K562 (cell line): ENCODE data around the gene CMIP. TPM values are rescaled to one million over a fixed set of nuclear protein-coding genes. Genes with fewer than 3 reads are reported as not detected.
A peak's percentile ranks its signal among the peaks of the same experiment; 100 is the strongest.

Experiments
- ATAC-seq: fragments of 200-7000 bp; cut with Tn5 transposase; 3 replicates; pipeline ENCODE4 v1.9.1; 2020; ENCODE audit warnings: moderate library complexity
- BruUV-seq: library from RNA; stranded (reverse); fragments of 400-500 nt; replicated peaks from 2 replicates; lab custom pipeline; 2021; lab: Mats Ljungman, UMichigan
- CTCF ChIA-PET: fragments of 300-600 bp; formaldehyde crosslinking; extraction: SDS; loops from one replicate; lab custom pipeline; 2021; ENCODE audit warnings: low intra/inter-chr PET ratio; lab: Yijun Ruan, JAX
- POLR2A ChIA-PET: fragments of 300-600, 350-650 bp; sonication (Branson Sonifier 250); formaldehyde crosslinking; extraction: SDS; loops from one replicate; lab custom pipeline; 2021; ENCODE audit warnings: antibody characterized with exemption, inconsistent platforms; lab: Yijun Ruan, JAX
- DNase-seq, 4 experiments: peaks; one replicate each; pipeline versions ENCODE4 v3.0.0 to v3.0.0-alpha.2; 2011 to 2018; ENCODE audit warnings: low spot score in 3 of 4, mixed read lengths in 3 of 4; ENCODE audit errors: extremely low read depth in 1 of 4
- FAIRE-seq: peaks from 2 replicates; lab custom pipeline; 2011; peaks lifted over from hg19 to GRCh38; lab: Jason Lieb, UNC
- H2AFZ ChIP-seq: 2 replicates; pipeline ENCODE4 v1.6.0; 2011; ENCODE audit warnings: low read depth, low read length, control low read depth, inconsistent platforms
- H3K27ac ChIP-seq: fragments of 200-600 bp; 3 replicates; pipeline ENCODE4 v1.8.0; 2011; ENCODE audit warnings: low read depth, mild to moderate bottlenecking, control low read depth, inconsistent platforms, low read length, moderate library complexity, mixed read lengths; ENCODE audit errors: extremely low read depth
- H3K27me3 ChIP-seq, 2 experiments: fragments of 300-600 bp in 1 of 2; 2 replicates in 1 of 2; 3 replicates in 1 of 2; pipeline versions ENCODE4 v1.6.0 to v1.8.0; 2011; ENCODE audit warnings: inconsistent platforms in 2 of 2, low read length in 2 of 2, mild to moderate bottlenecking in 1 of 2, mixed read lengths in 1 of 2, moderate library complexity in 1 of 2; ENCODE audit not compliant: control insufficient read depth in 2 of 2, insufficient read depth in 2 of 2
- H3K36me3 ChIP-seq: fragments of 300-600 bp; 3 replicates; pipeline ENCODE4 v1.8.0; 2011; ENCODE audit warnings: mild to moderate bottlenecking, low read length, inconsistent platforms; ENCODE audit not compliant: control insufficient read depth, insufficient read depth
- H3K4me1 ChIP-seq, 2 experiments: fragments of 200-600 bp in 1 of 2; replicated peaks in 1 of 2; 2 replicates in 1 of 2; 3 replicates in 1 of 2; pipeline versions ENCODE4 v1.5.1 to v1.8.0; 2011; ENCODE audit warnings: inconsistent platforms in 2 of 2, low read length in 2 of 2, mild to moderate bottlenecking in 1 of 2, mixed read lengths in 1 of 2, moderate library complexity in 1 of 2; ENCODE audit not compliant: control insufficient read depth in 2 of 2, insufficient read depth in 2 of 2
- H3K4me2 ChIP-seq: 2 replicates; pipeline ENCODE4 v1.6.1; 2011; ENCODE audit warnings: low read length, control low read depth, inconsistent platforms, mixed read lengths; ENCODE audit not compliant: insufficient read depth
- H3K4me3 ChIP-seq: fragments of 200-600 bp; sonication (generic), shearing (Covaris generic); 2 replicates; pipeline ENCODE4 v1.5.1; 2016; ENCODE audit warnings: control low read depth, inconsistent platforms
- H3K79me2 ChIP-seq: fragments of 200-600 bp; 3 replicates; pipeline ENCODE4 v1.8.0; 2011; ENCODE audit warnings: low read length, inconsistent platforms; ENCODE audit not compliant: control insufficient read depth, insufficient read depth
- H3K9ac ChIP-seq, 2 experiments: 2 replicates each; pipeline versions ENCODE4 v1.6.0 to v1.6.1; 2011; ENCODE audit warnings: low read depth in 2 of 2, low read length in 2 of 2, control low read depth in 1 of 2, inconsistent platforms in 1 of 2, mild to moderate bottlenecking in 1 of 2, mixed read lengths in 1 of 2; ENCODE audit not compliant: insufficient read depth in 1 of 2
- H3K9me1 ChIP-seq: one replicate; pipeline ENCODE4 v1.6.0; 2011; ENCODE audit warnings: inconsistent platforms, mild to moderate bottlenecking, low read length, moderate library complexity; ENCODE audit not compliant: control insufficient read depth, insufficient read depth
- H3K9me3 ChIP-seq: replicated peaks from 2 replicates; pipeline ENCODE4 v1.5.1; 2011; ENCODE audit warnings: low read depth, low read length, inconsistent platforms; ENCODE audit not compliant: control insufficient read depth, insufficient read depth
- H4K20me1 ChIP-seq: replicated peaks from 2 replicates; pipeline ENCODE4 v1.6.1; 2011; ENCODE audit warnings: low read length, inconsistent platforms, mixed read lengths; ENCODE audit not compliant: control insufficient read depth, insufficient read depth
- EHMT2 ChIP-seq: fragments of 450-650 bp; IDR thresholded peaks from 2 replicates; pipeline ENCODE4 v1.6.1; 2018; ENCODE audit warnings: antibody characterized with exemption
- ETV5 ChIP-seq: sonication (generic); formaldehyde crosslinking; IDR thresholded peaks from 2 replicates; pipeline ENCODE4 v1.4.0; 2020; ENCODE audit warnings: low read depth, mild to moderate bottlenecking, missing genetic modification reagents
- HDGF ChIP-seq: fragments of 450-650 bp; IDR thresholded peaks from 2 replicates; pipeline ENCODE4 v1.6.1; 2016
- HMG20A ChIP-seq: fragments of 450-650 bp; formaldehyde crosslinking; conservative IDR thresholded peaks from 2 replicates; pipeline ENCODE4 v1.4.0; 2020; ENCODE audit warnings: mild to moderate bottlenecking, mixed read lengths
- POLR2G ChIP-seq: fragments of 200-400 bp; formaldehyde crosslinking; IDR thresholded peaks from 2 replicates; pipeline ENCODE4 v1.6.1; 2017; ENCODE audit warnings: low read depth, mild to moderate bottlenecking, antibody characterized with exemption, low read length, moderate library complexity
- RAD21 ChIP-seq, 2 experiments: fragments of 250-450 bp in 1 of 2; fragments of 450-650 bp in 1 of 2; sonication (Bioruptor Pico) in 1 of 2; formaldehyde crosslinking in 1 of 2; IDR thresholded peaks in 1 of 2; conservative IDR thresholded peaks in 1 of 2; 2 replicates each; pipeline versions ENCODE4 v1.4.0 to v1.8.0; 2020 to 2022; ENCODE audit warnings: mild to moderate bottlenecking in 2 of 2, moderate library complexity in 1 of 2
- RAD51 ChIP-seq: fragments of 450-650 bp; IDR thresholded peaks from 2 replicates; pipeline ENCODE4 v1.7.1; 2016; ENCODE audit warnings: low read depth, mild to moderate bottlenecking, borderline replicate concordance
- RCOR1 ChIP-seq, 2 experiments: IDR thresholded peaks; 2 replicates each; pipeline ENCODE4 v1.6.1; 2012; ENCODE audit warnings: low read depth in 2 of 2, low read length in 2 of 2, borderline replicate concordance in 1 of 2, improper control_type of control experiment in 1 of 2
- SMAD4 ChIP-seq: fragments of 250-450 bp; sonication (Bioruptor Pico); conservative IDR thresholded peaks from 2 replicates; pipeline ENCODE4 v1.8.0; 2021; ENCODE audit warnings: inconsistent platforms, mild to moderate bottlenecking, moderate library complexity
- SRSF9 ChIP-seq: fragments of 200-400 bp; formaldehyde crosslinking; IDR thresholded peaks from 2 replicates; pipeline ENCODE4 v1.6.1; 2017; ENCODE audit warnings: low read depth, low read length, borderline replicate concordance
- WGBS: fragments of 100-300 bp; shearing (Covaris generic); methylation state at CpG from one replicate; pipeline ENCODE4 v1.1.6; 2016; ENCODE audit warnings: low coverage, mixed read lengths; ENCODE audit not compliant: insufficient coverage; ENCODE audit errors: missing lambda C conversion rate; 5-methylcytosine and 5-hydroxymethylcytosine counted together
- in situ Hi-C: fragments of 300-500 bp; cut with MboI; formaldehyde crosslinking; loops from 4 replicates; pipeline ENCODE4 v1.15.0; 2018; ENCODE audit warnings: inconsistent platforms, mixed read lengths
- intact Hi-C: fragments of 100-400 bp; cut with micrococcal nuclease; formaldehyde crosslinking; loops from 2 replicates; pipeline ENCODE4 v1.14.2; 2022
- polyA plus RNA-seq, 8 experiments: library from polyadenylated mRNA; depleted of rRNA in 4 of 8; stranded (reverse) in 5 of 8; unstranded in 3 of 8; fragments of >200 nt; fragmentation: Nextera tagmentation in 2 of 8; fragmentation: Illumina TruSeq in 1 of 8; extraction: Ambion mirVana in 2 of 8; extraction: Trizol in 1 of 8; gene quantifications; 2 replicates each; pipeline versions ENCODE4 v1.2.1 to v1.2.3, GENCODE V29; 2011 to 2014; ENCODE audit warnings: inconsistent platforms in 1 of 8, missing spikeins in 1 of 8
- total RNA-seq, 7 experiments: library from RNA; depleted of rRNA in 6 of 7; stranded (reverse); fragments of >200 nt in 6 of 7; fragmentation: Illumina TruSeq in 2 of 7; extraction: Trizol in 2 of 7; gene quantifications; 2 replicates each; pipeline versions ENCODE4 v1.2.1 to v1.2.3, GENCODE V29; 2011 to 2021; ENCODE audit warnings: low replicate concordance in 1 of 7
- TF ChIP-seq, protein P1 (sequence below): sonication (generic); formaldehyde crosslinking; IDR thresholded peaks from 2 replicates; pipeline ENCODE4 v1.8.0; 2022; ENCODE audit warnings: missing genetic modification reagents, mild to moderate bottlenecking, moderate library complexity, borderline replicate concordance
- TF ChIP-seq, protein P2 (sequence below), 3 experiments: fragments of 200-800 bp in 1 of 3; sonication (Bioruptor generic) in 1 of 3; sonication (generic) in 1 of 3; formaldehyde crosslinking in 1 of 3; IDR thresholded peaks; 2 replicates each; pipeline versions ENCODE4 v1.6.1 to v1.8.0; 2016 to 2022; ENCODE audit warnings: mild to moderate bottlenecking in 2 of 3, missing compliant biosample characterization in 2 of 3, missing genetic modification characterization in 2 of 3, missing genetic modification reagents in 1 of 3

Gene CMIP
- total and polyA plus RNA-seq, 9 of the 15 experiments (the other 6 are each of a cell fraction or from before 2014, with no cell fraction given), result 0.94 to 82.5 (median 10.3) TPM

GRCh38 chr16:81639348-81639747, 194.7 kb downstream of the CMIP start (continued):
- no peak for TF ChIP-seq EHMT2

GRCh38 chr16:81639931-81640680, 195.5 kb downstream of the CMIP start:
- no peak overlapping the region for H3K9ac ChIP-seq
- ChIA-PET POLR2A (interaction anchor here (0.6 to 1.6 kb wide), 4 partner anchors 9 to 1833 kb away, joined by 3 to 4 read pairs (median 4); no protein-coding TSS in a partner anchor), CTCF (no interaction called here)
- BruUV-seq, result no TSS peak
- ATAC-seq, result no peak
- intact Hi-C loops (loop anchor here (10.0 kb wide), 1 partner anchor 145 kb away; no protein-coding TSS in a partner anchor), in situ Hi-C loops (no loop called here)
- H3K27ac ChIP-seq, result no peak overlapping the region
- no peaks in the 10 kb centered on the region for H3K27me3 ChIP-seq
- no peak for FAIRE-seq
- H3K4me3 ChIP-seq, result no peak overlapping the region
- peaks cover 21% of the 10 kb centered on the region; the same call in 2 of the 3 replicates for H3K36me3 ChIP-seq
- WGBS, result 83% methylated on average over 16 of the region's 16 CpGs
- no peak for DNase-seq
- peaks cover 37 to 38% of the 10 kb centered on the region in 2 experiments for H3K4me1 ChIP-seq
- H3K9me3 ChIP-seq, result no peaks in the 10 kb centered on the region
- TF ChIP-seq HMG20A (CRISPR knock-in tag) (no peak), SRSF9 (no peak), ETV5 (CRISPR knock-in tag) (no peak), RCOR1 (IDR thresholded peaks at IDR 0.05; ENCODE audit: borderline replicate concordance in 1 of 2, low read depth in 2 of 2, low read length in 2 of 2) (no peak), RAD21 (CRISPR knock-in tag; conservative IDR thresholded peaks at IDR 0.05 in 1 of 2, IDR thresholded peaks at IDR 0.05 in 1 of 2) (no peak), SMAD4 (CRISPR knock-in tag) (no peak), POLR2G (0 out of 2 replicates have a peak, but pooled peaks have one; percentile 16), RAD51 (no peak), HDGF (no peak)
- TF ChIP-seq, protein P1, sequence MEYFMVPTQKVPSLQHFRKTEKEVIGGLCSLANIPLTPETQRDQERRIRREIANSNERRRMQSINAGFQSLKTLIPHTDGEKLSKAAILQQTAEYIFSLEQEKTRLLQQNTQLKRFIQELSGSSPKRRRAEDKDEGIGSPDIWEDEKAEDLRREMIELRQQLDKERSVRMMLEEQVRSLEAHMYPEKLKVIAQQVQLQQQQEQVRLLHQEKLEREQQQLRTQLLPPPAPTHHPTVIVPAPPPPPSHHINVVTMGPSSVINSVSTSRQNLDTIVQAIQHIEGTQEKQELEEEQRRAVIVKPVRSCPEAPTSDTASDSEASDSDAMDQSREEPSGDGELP (CRISPR knock-in tag), result peak; percentile 20; the same call in 1 of the 2 replicates
- TF ChIP-seq, protein P2, sequence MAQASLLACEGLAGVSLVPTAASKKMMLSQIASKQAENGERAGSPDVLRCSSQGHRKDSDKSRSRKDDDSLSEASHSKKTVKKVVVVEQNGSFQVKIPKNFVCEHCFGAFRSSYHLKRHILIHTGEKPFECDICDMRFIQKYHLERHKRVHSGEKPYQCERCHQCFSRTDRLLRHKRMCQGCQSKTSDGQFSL (CRISPR knock-in tag; IDR thresholded peaks at IDR 0.05), result peak; percentile 40; the same call in 1 of the 2 replicates
- TF ChIP-seq, protein P2 (tag; IDR thresholded peaks at IDR 0.05), result no peak
- H3K79me2 ChIP-seq, result peaks cover 75% of the 10 kb centered on the region
- H2AFZ ChIP-seq, result no peak overlapping the region
- H4K20me1 ChIP-seq, result peaks cover 2% of the 10 kb centered on the region; the same call in 1 of the 2 replicates
- no peak overlapping the region for H3K4me2 ChIP-seq
- peaks cover 3% of the 10 kb centered on the region for H3K9me1 ChIP-seq
